T-helper 17 cell (primary cell): ENCODE measurements around the gene OPRL1. TPM values are rescaled to one million over a fixed set of nuclear protein-coding genes. Genes with fewer than 3 reads are reported as not detected.
"Not testable (repeated sequence)": the region's sequence is repeated elsewhere in the genome, so short reads cannot be mapped to it uniquely, and the experiment has no call there.

ENCODE experiments used
- ATAC-seq: fragments of 150-1000 bp; cut with Tn5 transposase; 2 replicates; pipeline ENCODE4 v1.10.0; 2021; ENCODE audit warnings: mild to moderate bottlenecking, moderate library complexity
- DNase-seq, 3 donors: peaks; one replicate each; pipeline versions ENCODE4 v3.0.0 to v3.0.0-alpha.2; 2020 to 2021
- H3K9me3 ChIP-seq: one replicate; pipeline ENCODE4 v1.7.0; 2013; ENCODE audit warnings: low read length, mild to moderate bottlenecking; ENCODE audit not compliant: control insufficient read depth, poor library complexity, severe bottlenecking
- H3K27ac Mint-ChIP-seq: one replicate; pipeline ENCODE4 v1.8.0; 2022; ENCODE audit warnings: mild to moderate bottlenecking, moderate library complexity, mixed read lengths
- H3K27me3 Mint-ChIP-seq: one replicate; pipeline ENCODE4 v1.8.0; 2022; ENCODE audit warnings: mixed read lengths
- H3K36me3 Mint-ChIP-seq: one replicate; pipeline ENCODE4 v1.8.0; 2022; ENCODE audit warnings: low read depth, mixed read lengths
- H3K4me1 Mint-ChIP-seq: one replicate; pipeline ENCODE4 v1.8.0; 2022; ENCODE audit warnings: mild to moderate bottlenecking, mixed read lengths
- H3K4me3 Mint-ChIP-seq: one replicate; pipeline ENCODE4 v1.8.0; 2022; ENCODE audit warnings: mild to moderate bottlenecking, moderate library complexity, mixed read lengths
- total RNA-seq, 4 donors: library from RNA in 2 of 4; stranded (reverse) in 2 of 4; gene quantifications; one replicate each; pipeline ENCODE4 v1.2.3 and lab custom pipeline; 2022 to 2026

OPRL1 gene
- total RNA-seq, 2 donors from 2014 or later, result 1.4 to 2.7 TPM

DNA sequence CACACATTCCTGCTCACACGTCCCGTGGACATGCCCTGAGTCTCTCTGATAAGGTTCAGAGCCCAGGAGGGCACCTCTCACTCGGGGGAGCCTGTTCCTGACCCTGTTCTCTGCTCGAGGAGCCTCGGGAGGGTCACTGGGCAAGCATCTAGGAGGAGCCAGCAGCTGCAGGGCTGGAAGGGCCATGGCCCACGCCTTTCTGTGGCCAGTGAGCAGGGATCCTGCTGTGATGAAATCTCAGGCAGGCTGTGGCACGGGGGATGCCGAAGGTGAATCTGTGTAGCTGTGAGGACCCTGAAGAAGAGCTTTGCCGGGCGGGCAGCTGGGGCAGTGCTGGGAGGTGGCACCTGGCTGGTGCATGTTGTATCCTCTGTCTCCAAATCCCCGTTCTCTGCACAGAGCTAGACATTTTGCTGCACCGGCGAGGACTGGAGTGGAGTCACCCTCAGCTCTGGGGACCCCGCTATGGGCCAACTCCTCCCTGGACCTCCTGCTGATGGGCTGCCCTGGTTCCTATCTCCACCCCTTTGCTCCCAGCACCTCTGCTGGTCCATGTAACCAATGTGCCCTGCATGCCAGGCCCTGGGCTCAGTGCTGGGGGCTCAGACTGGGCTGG is 34.6 kb downstream of the OPRL1 start:
- H3K36me3 Mint-ChIP-seq, result no peaks in the 10 kb centered on the region
- H3K27me3 Mint-ChIP-seq, result no peaks in the 10 kb centered on the region
- H3K27ac Mint-ChIP-seq, result no peak overlapping the region
- no peaks in the 10 kb centered on the region for H3K9me3 ChIP-seq
- H3K4me3 Mint-ChIP-seq, result no peak overlapping the region
- H3K4me1 Mint-ChIP-seq, result peaks cover 3% of the 10 kb centered on the region
- DNase-seq, result no peak
- ATAC-seq, result no peak

DNA sequence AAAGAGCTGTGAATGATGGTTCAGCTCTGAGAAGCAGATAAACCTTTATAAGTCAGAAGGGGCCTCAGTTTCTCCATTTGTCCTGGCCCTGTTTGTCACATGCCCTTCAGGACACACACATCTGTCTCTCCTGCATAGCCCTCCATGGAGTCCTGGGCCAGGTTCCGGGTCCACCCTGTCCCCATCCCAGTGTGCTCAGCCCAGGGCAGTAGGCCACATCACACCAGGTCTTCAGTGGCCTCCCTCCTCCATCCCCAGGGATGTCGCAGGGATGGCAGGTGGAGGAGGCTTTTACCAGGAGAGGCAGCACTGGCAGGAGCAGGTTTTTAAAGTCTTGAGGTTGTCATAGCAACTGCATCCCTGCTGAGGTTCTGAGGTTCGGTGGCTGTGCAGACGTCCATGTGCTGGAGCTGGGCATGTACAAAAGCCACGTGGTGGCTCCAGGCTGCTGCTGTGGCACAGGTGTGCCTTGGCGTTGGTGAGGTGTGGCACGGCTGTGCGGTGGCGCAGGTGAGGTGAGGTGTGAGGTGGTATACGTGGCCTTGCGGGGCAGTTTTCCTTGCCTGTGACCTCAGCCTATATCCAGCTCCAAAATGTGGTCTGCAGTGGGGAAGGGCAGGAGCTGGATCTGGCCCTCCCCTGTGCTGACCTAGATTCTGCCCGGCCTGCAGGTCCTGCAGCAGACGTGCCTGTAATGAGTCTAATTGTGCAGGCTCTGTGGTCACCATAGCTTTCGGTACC is 35.5 kb downstream of the OPRL1 start:
- Mint-ChIP-seq H3K27ac (no peak overlapping the region), H3K4me1 (peaks cover 8% of the 10 kb centered on the region), H3K4me3 (no peak overlapping the region), H3K27me3 (no peaks in the 10 kb centered on the region), H3K36me3 (no peaks in the 10 kb centered on the region)
- no peaks in the 10 kb centered on the region for H3K9me3 ChIP-seq
- ATAC-seq, result no peak
- DNase-seq, result no peak

- DNase-seq (no peak), ATAC-seq (no peak)
- Mint-ChIP-seq H3K4me3 (no peak overlapping the region), H3K36me3 (no peaks in the 10 kb centered on the region), H3K27me3 (no peaks in the 10 kb centered on the region), H3K27ac (no peak overlapping the region), H3K4me1 (peaks cover 10% of the 10 kb centered on the region)
- no peaks in the 10 kb centered on the region for H3K9me3 ChIP-seq
Observed at GRCh38 chr20:64116016-64116415, 36.1 kb downstream of the OPRL1 start.

- Mint-ChIP-seq H3K36me3 (peaks cover 2% of the 10 kb centered on the region), H3K4me3 (no peak overlapping the region), H3K27ac (no peak overlapping the region), H3K4me1 (peaks cover 10% of the 10 kb centered on the region), H3K27me3 (peaks cover 6% of the 10 kb centered on the region)
- H3K9me3 ChIP-seq, result no peaks in the 10 kb centered on the region
- ATAC-seq (no peak), DNase-seq (no peak)
Observed at GRCh38 chr20:64116541-64117431, 36.9 kb downstream of the OPRL1 start.

DNA sequence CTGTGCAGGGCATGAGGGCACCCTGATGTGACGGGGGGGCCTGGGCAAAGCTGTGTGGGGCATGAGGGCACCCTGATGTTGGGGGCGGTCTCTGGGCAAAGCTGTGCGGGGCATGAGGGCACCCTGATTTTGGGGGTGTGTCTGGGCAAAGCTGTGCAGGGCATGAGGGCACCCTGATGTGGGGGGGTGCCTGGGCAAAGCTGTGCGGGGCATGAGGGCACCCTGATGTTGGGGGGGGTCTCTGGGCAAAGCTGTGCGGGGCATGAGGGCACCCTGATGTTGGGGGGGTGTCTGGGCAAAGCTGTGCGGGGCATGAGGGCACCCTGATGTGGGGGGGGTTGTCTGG is 37.5 kb downstream of the OPRL1 start:
- not testable (repeated sequence) for H3K27ac Mint-ChIP-seq, DNase-seq
- H3K27me3 Mint-ChIP-seq, result peaks cover 11% of the 10 kb centered on the region

DNA sequence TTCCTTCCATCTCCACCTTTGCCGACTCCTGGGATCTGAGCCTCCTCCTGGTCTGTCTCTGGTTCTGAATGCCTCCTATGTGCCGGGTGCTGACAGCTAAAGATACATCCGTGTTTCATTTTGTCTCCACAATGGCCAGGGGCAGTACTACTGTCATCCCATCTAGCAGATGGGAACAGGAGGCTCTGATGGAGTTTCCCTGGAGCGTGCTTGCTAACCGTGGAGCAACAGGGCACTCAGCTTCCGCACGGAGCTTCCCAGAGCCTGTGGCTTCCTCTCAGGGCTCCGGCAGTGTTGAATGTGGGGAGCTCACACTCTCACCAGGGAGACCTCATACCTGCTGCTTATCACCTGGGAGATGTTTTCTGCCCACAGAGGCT is 39.4 kb downstream of the OPRL1 start:
- Mint-ChIP-seq H3K27ac (peak overlapping the region; percentile 93), H3K4me3 (no peak overlapping the region), H3K27me3 (peaks cover 11% of the 10 kb centered on the region), H3K4me1 (peaks cover 10% of the 10 kb centered on the region), H3K36me3 (peaks cover 2% of the 10 kb centered on the region)
- DNase-seq, result no peak
- no peaks in the 10 kb centered on the region for H3K9me3 ChIP-seq
- ATAC-seq, result no peak

More for the DNA sequence above, 37.5 kb downstream of the OPRL1 start:
- H3K4me3 Mint-ChIP-seq, H3K36me3 Mint-ChIP-seq, ATAC-seq, H3K9me3 ChIP-seq: not testable (repeated sequence)
- peaks cover 10% of the 10 kb centered on the region for H3K4me1 Mint-ChIP-seq

- H3K27ac Mint-ChIP-seq, result peak overlapping the region; percentile 93
- peak; percentile 7 for ATAC-seq
- H3K4me3 Mint-ChIP-seq, result peak overlapping the region; percentile 82
Observed at GRCh38 chr20:64119681-64120341, 39.9 kb downstream of the OPRL1 start.

GRCh38 chr20:64121586-64121985 is 41.7 kb downstream of the OPRL1 start:
- peak overlapping the region; percentile 25 for H3K4me3 Mint-ChIP-seq

More at GRCh38 chr20:64119681-64120341, 39.9 kb downstream of the OPRL1 start:
- Mint-ChIP-seq H3K36me3 (peaks cover 2% of the 10 kb centered on the region), H3K4me1 (peaks cover 10% of the 10 kb centered on the region), H3K27me3 (peaks cover 11% of the 10 kb centered on the region)
- H3K9me3 ChIP-seq, result no peaks in the 10 kb centered on the region
- DNase-seq, result no peak

GRCh38 chr20:64122927-64123326 is 43.0 kb downstream of the OPRL1 start:
- not testable (repeated sequence) for H3K27ac Mint-ChIP-seq

More at GRCh38 chr20:64121586-64121985, 41.7 kb downstream of the OPRL1 start:
- DNase-seq (no peak), ATAC-seq (no peak)
- H3K9me3 ChIP-seq, result no peaks in the 10 kb centered on the region
- no peak overlapping the region for H3K27ac Mint-ChIP-seq
- H3K36me3 Mint-ChIP-seq, result peaks cover 2% of the 10 kb centered on the region
- H3K4me1 Mint-ChIP-seq, result peaks cover 7% of the 10 kb centered on the region
- H3K27me3 Mint-ChIP-seq, result peaks cover 11% of the 10 kb centered on the region

GRCh38 chr20:64123517-64123916 is 43.6 kb downstream of the OPRL1 start:
- not testable (repeated sequence) for H3K9me3 ChIP-seq, ATAC-seq, H3K4me1 Mint-ChIP-seq, H3K36me3 Mint-ChIP-seq, H3K4me3 Mint-ChIP-seq, DNase-seq, H3K27ac Mint-ChIP-seq
- H3K27me3 Mint-ChIP-seq, result peaks cover 15% of the 10 kb centered on the region

More at GRCh38 chr20:64122927-64123326, 43.0 kb downstream of the OPRL1 start:
- not testable (repeated sequence) for H3K4me3 Mint-ChIP-seq, ATAC-seq, DNase-seq, H3K9me3 ChIP-seq, H3K36me3 Mint-ChIP-seq, H3K4me1 Mint-ChIP-seq
- H3K27me3 Mint-ChIP-seq, result peaks cover 11% of the 10 kb centered on the region

- DNase-seq (no peak), ATAC-seq (no peak)
- Mint-ChIP-seq H3K36me3 (peaks cover 2% of the 10 kb centered on the region), H3K27ac (no peak overlapping the region), H3K27me3 (peaks cover 28% of the 10 kb centered on the region), H3K4me3 (no peak overlapping the region), H3K4me1 (peaks cover 3% of the 10 kb centered on the region)
- no peaks in the 10 kb centered on the region for H3K9me3 ChIP-seq
Observed at GRCh38 chr20:64129146-64129782, 49.4 kb downstream of the OPRL1 start.

DNA sequence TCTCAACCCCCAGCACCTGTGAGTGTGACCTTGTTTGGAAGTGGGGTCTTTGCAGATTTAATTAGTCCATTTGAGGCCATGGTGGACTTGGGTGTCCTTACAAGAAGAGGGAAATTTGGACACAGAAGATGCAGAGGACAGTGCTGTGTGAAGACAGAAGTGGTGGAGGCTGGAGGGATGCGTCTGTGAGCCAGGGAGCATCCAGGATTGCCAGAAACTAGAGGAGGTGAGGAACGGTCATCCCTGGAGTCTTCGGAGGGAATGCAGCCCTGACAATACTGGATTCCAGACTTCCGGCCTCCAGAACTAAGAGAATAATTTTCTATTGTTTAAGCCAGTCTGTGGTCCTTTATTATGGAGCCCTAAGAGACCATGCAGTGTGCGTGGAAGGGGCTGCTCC is 50.4 kb downstream of the OPRL1 start:
- no peak for ATAC-seq
- Mint-ChIP-seq H3K4me1 (peaks cover 3% of the 10 kb centered on the region), H3K4me3 (no peak overlapping the region), H3K27me3 (peaks cover 28% of the 10 kb centered on the region), H3K27ac (no peak overlapping the region), H3K36me3 (peaks cover 2% of the 10 kb centered on the region)
- DNase-seq, result no peak
- no peaks in the 10 kb centered on the region for H3K9me3 ChIP-seq
